ENCODE data around the gene APOA5.

DNA sequence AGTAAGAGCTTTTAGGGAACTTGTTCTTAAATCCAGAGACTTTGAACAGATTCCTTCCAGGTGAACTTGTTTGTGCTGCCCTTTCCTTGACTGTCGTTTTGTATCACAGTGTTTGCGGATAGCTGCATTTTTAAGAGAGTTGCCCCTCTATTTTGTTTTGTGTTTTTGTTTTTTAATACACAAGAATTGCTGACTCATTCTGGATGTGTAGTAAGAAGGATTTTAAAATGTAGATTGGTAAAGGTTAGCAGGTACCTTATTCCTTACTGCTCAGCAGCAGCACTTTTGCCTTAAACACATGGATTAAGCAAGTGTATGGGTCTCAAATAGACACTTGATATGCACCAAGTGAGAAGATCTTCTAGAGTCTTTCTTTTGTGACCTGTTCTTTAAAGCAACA lies 8.9 kb upstream of the APOA5 start:
- TF ChIP-seq, protein P1, sequence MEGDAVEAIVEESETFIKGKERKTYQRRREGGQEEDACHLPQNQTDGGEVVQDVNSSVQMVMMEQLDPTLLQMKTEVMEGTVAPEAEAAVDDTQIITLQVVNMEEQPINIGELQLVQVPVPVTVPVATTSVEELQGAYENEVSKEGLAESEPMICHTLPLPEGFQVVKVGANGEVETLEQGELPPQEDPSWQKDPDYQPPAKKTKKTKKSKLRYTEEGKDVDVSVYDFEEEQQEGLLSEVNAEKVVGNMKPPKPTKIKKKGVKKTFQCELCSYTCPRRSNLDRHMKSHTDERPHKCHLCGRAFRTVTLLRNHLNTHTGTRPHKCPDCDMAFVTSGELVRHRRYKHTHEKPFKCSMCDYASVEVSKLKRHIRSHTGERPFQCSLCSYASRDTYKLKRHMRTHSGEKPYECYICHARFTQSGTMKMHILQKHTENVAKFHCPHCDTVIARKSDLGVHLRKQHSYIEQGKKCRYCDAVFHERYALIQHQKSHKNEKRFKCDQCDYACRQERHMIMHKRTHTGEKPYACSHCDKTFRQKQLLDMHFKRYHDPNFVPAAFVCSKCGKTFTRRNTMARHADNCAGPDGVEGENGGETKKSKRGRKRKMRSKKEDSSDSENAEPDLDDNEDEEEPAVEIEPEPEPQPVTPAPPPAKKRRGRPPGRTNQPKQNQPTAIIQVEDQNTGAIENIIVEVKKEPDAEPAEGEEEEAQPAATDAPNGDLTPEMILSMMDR (IDR thresholded peaks at IDR 0.05; ENCODE audit: insufficient read depth, low read length, poor library complexity, severe bottlenecking), result no peak
- TF ChIP-seq EZH2phosphoT487 (conservative IDR thresholded peaks at IDR 0.05; ENCODE audit: low read length), result no peak
